Colonic mucosa (tissue), 4 donors: Measurements from ENCODE around the gene PCYOX1L. TPM values are rescaled to one million over a fixed set of nuclear protein-coding genes. Genes with fewer than 3 reads are reported as not detected.
"Not testable (repeated sequence)": the region's sequence is repeated elsewhere in the genome, so short reads cannot be mapped to it uniquely, and the experiment has no call there.

Source experiments
- DNase-seq: peaks from one replicate; pipeline ENCODE4 v3.0.0-alpha.2; 2020
- H3K27ac ChIP-seq: fragments of 200-600 bp; one replicate; pipeline ENCODE4 v1.8.0; 2021
- H3K27me3 ChIP-seq: fragments of 200-600 bp; one replicate; pipeline ENCODE4 v1.8.0; 2021
- H3K36me3 ChIP-seq: fragments of 200-600 bp; one replicate; pipeline ENCODE4 v1.8.0; 2021
- H3K4me1 ChIP-seq: fragments of 200-600 bp; one replicate; pipeline ENCODE4 v1.8.0; 2021; ENCODE audit warnings: mild to moderate bottlenecking
- H3K4me3 ChIP-seq: fragments of 200-600 bp; one replicate; pipeline ENCODE4 v1.8.0; 2021
- H3K9ac ChIP-seq, 2 donors: one replicate each; pipeline ENCODE4 v1.7.0; 2013; ENCODE audit warnings: control low read depth in 2 of 2, low read depth in 2 of 2, low read length in 2 of 2
- H3K9me3 ChIP-seq: fragments of 200-600 bp; one replicate; pipeline ENCODE4 v1.8.0; 2021
- CTCF ChIP-seq: fragments of 200-600 bp; IDR thresholded peaks from one replicate; pipeline ENCODE4 v1.8.0; 2022; ENCODE audit warnings: antibody characterized with exemption, mild to moderate bottlenecking
- intact Hi-C: fragments of 100-400 bp; cut with DNase I; formaldehyde crosslinking; loops from one replicate; pipeline ENCODE4 v1.14.1; 2022
- total RNA-seq, 2 donors: library from RNA; stranded (reverse); fragmentation: NEBNext Ultra II Directional in 1 of 2; extraction: Animal tissue kit (Norgen Biotek cat#: 25700) in 1 of 2; gene quantifications; one replicate each; pipeline ENCODE4 v1.2.1, GENCODE V29; 2021
- donor health status: healthy.
- donor health status: DM: no; HTN: no; CAD: no.
- donor health status: DM: no; HTN: no; CAD: no.

Gene PCYOX1L
- total RNA-seq, 2 donors from 2014 or later, result 4.0 to 10.1 TPM

GRCh38 chr5:149386166-149386565 lies 28.3 kb downstream of the PCYOX1L start:
- no peaks in the 10 kb centered on the region for H3K4me1 ChIP-seq
- TF ChIP-seq CTCF, result no peak
- H3K27ac ChIP-seq, result peak overlapping the region; percentile 65
- no peaks in the 10 kb centered on the region for H3K36me3 ChIP-seq
- H3K4me3 ChIP-seq, result no peak overlapping the region
- intact Hi-C loops, result no loop called here
- H3K27me3 ChIP-seq, result no peaks in the 10 kb centered on the region
- DNase-seq, result no peak
- no peaks in the 10 kb centered on the region for H3K9me3 ChIP-seq
- H3K9ac ChIP-seq, result no peak overlapping the region

- no peaks in the 10 kb centered on the region for H3K9me3 ChIP-seq
- no peaks in the 10 kb centered on the region for H3K4me1 ChIP-seq
- no peak overlapping the region for H3K9ac ChIP-seq
- no peak for TF ChIP-seq CTCF
- peak overlapping the region; percentile 65 for H3K27ac ChIP-seq
- intact Hi-C loops, result no loop called here
- no peak overlapping the region for H3K4me3 ChIP-seq
- DNase-seq, result no peak
- H3K27me3 ChIP-seq, result no peaks in the 10 kb centered on the region
- H3K36me3 ChIP-seq, result no peaks in the 10 kb centered on the region
Observed at GRCh38 chr5:149387081-149387631, 29.3 kb downstream of the PCYOX1L start.

GRCh38 chr5:149387982-149388381 lies 30.1 kb downstream of the PCYOX1L start:
- DNase-seq, result no peak
- H3K27me3 ChIP-seq, result no peaks in the 10 kb centered on the region
- H3K4me1 ChIP-seq, result no peaks in the 10 kb centered on the region
- intact Hi-C loops, result no loop called here
- peak overlapping the region; percentile 65 for H3K27ac ChIP-seq
- H3K4me3 ChIP-seq, result no peak overlapping the region
- TF ChIP-seq CTCF, result no peak
- no peaks in the 10 kb centered on the region for H3K9me3 ChIP-seq
- no peaks in the 10 kb centered on the region for H3K36me3 ChIP-seq
- H3K9ac ChIP-seq, result no peak overlapping the region

GRCh38 chr5:149388498-149389190 lies 30.8 kb downstream of the PCYOX1L start:
- DNase-seq, result no peak
- intact Hi-C loops, result no loop called here
- no peaks in the 10 kb centered on the region for H3K36me3 ChIP-seq
- no peak overlapping the region for H3K4me3 ChIP-seq
- H3K9me3 ChIP-seq, result no peaks in the 10 kb centered on the region
- H3K4me1 ChIP-seq, result no peaks in the 10 kb centered on the region
- peak overlapping the region; percentile 65 for H3K27ac ChIP-seq
- TF ChIP-seq CTCF, result no peak
- H3K9ac ChIP-seq, result no peak overlapping the region
- H3K27me3 ChIP-seq, result no peaks in the 10 kb centered on the region

- Histone ChIP-seq H3K9me3 (no peaks in the 10 kb centered on the region), H3K36me3 (no peaks in the 10 kb centered on the region), H3K4me3 (no peak overlapping the region), H3K27me3 (no peaks in the 10 kb centered on the region), H3K4me1 (no peaks in the 10 kb centered on the region), H3K27ac (peak overlapping the region; percentile 65), H3K9ac (peak overlapping the region in 1 of 2 donors; percentile 4)
- DNase-seq, result no peak
- intact Hi-C loops, result no loop called here
- TF ChIP-seq CTCF, result no peak
Observed at GRCh38 chr5:149389552-149390495, 32.0 kb downstream of the PCYOX1L start.

GRCh38 chr5:149391076-149391475 lies 33.2 kb downstream of the PCYOX1L start:
- H3K9ac ChIP-seq, H3K27ac ChIP-seq, H3K27me3 ChIP-seq, H3K4me1 ChIP-seq, intact Hi-C loops, H3K36me3 ChIP-seq, H3K4me3 ChIP-seq, H3K9me3 ChIP-seq, DNase-seq: not testable (repeated sequence)
